GM12878 (cell line): ENCODE measurements around the gene TMC2. TPM values are rescaled to one million over a fixed set of nuclear protein-coding genes. Genes with fewer than 3 reads are reported as not detected.

Source experiments
- ATAC-seq: fragments of 200-7000 bp; cut with Tn5 transposase; 3 replicates; pipeline ENCODE4 v1.9.1; 2020; ENCODE audit warnings: mild to moderate bottlenecking, moderate library complexity
- BruUV-seq: library from RNA; stranded (reverse); fragments of 400-500 nt; replicated peaks from 2 replicates; lab custom pipeline; 2021; lab: Mats Ljungman, UMichigan
- CTCF ChIA-PET: fragments of 300-600 bp; sonication (Branson Sonifier 250); formaldehyde crosslinking; extraction: SDS; loops from one replicate; lab custom pipeline; 2021; ENCODE audit warnings: inconsistent platforms; lab: Yijun Ruan, JAX
- POLR2A ChIA-PET: fragments of 350-600 bp; formaldehyde crosslinking; extraction: SDS; loops from one replicate; lab custom pipeline; 2021; ENCODE audit warnings: inconsistent platforms; lab: Charles Lee
- RAD21 ChIA-PET: fragments of 300-600 bp; sonication (Branson Sonifier 250); formaldehyde crosslinking; loops from one replicate; lab custom pipeline; 2023; ENCODE audit warnings: antibody characterized with exemption; ENCODE audit not compliant: unreplicated experiment; lab: Charles Lee
- SMC1A ChIA-PET: fragments of 300-600 bp; sonication (Branson Sonifier 250); formaldehyde crosslinking; loops from one replicate; lab custom pipeline; 2023; ENCODE audit not compliant: unreplicated experiment, uncharacterized antibody; lab: Charles Lee
- DNase-seq: peaks from one replicate; pipeline ENCODE4 v3.0.0-alpha.2; 2011; ENCODE audit warnings: low read depth, low spot score
- FAIRE-seq: peaks from 3 replicates; lab custom pipeline; 2011; peaks lifted over from hg19 to GRCh38; lab: Jason Lieb, UNC
- H2AFZ ChIP-seq: 2 replicates; pipeline ENCODE4 v1.6.0; 2011; ENCODE audit warnings: low read depth, low read length, control low read depth; ENCODE audit not compliant: control insufficient read depth
- H3K27ac ChIP-seq: 2 replicates; pipeline ENCODE4 v1.5.1; 2011; ENCODE audit warnings: control low read depth; ENCODE audit not compliant: control insufficient read depth, insufficient read depth
- H3K27me3 ChIP-seq, 2 experiments: replicated peaks in 1 of 2; 2 replicates each; pipeline versions ENCODE4 v1.6.0 to v1.6.1; 2011; ENCODE audit warnings: low read length in 1 of 2; ENCODE audit not compliant: control insufficient read depth in 2 of 2, insufficient read depth in 2 of 2
- H3K36me3 ChIP-seq, 2 experiments: 2 replicates each; pipeline ENCODE4 v1.5.1; 2011; ENCODE audit warnings: low read length in 1 of 2; ENCODE audit not compliant: control insufficient read depth in 2 of 2, insufficient read depth in 2 of 2
- H3K4me1 ChIP-seq: 2 replicates; pipeline ENCODE4 v1.6.1; 2011; ENCODE audit warnings: mild to moderate bottlenecking, low read length, moderate library complexity, mixed read lengths; ENCODE audit not compliant: control insufficient read depth, insufficient read depth
- H3K4me2 ChIP-seq: 2 replicates; pipeline ENCODE4 v1.6.0; 2011; ENCODE audit warnings: control low read depth; ENCODE audit not compliant: control insufficient read depth, insufficient read depth
- H3K4me3 ChIP-seq: fragments of 200-600 bp; sonication (generic); 2 replicates; pipeline ENCODE4 v1.5.1; 2016
- H3K79me2 ChIP-seq: 2 replicates; pipeline ENCODE4 v1.6.0; 2011; ENCODE audit warnings: low read length; ENCODE audit not compliant: control insufficient read depth, insufficient read depth
- H3K9ac ChIP-seq: 2 replicates; pipeline ENCODE4 v1.8.0; 2011; ENCODE audit warnings: low read length, control low read depth, mixed read lengths; ENCODE audit not compliant: control insufficient read depth, insufficient read depth
- H3K9me3 ChIP-seq: replicated peaks from 3 replicates; pipeline ENCODE4 v1.5.1; 2011; ENCODE audit warnings: mild to moderate bottlenecking, low read length; ENCODE audit not compliant: control insufficient read depth, insufficient read depth
- H4K20me1 ChIP-seq: 2 replicates; pipeline ENCODE4 v1.6.0; 2011; ENCODE audit not compliant: control insufficient read depth, insufficient read depth
- BACH1 ChIP-seq: fragments of 450-650 bp; IDR thresholded peaks from 2 replicates; pipeline ENCODE4 v1.6.1; 2017; ENCODE audit warnings: mild to moderate bottlenecking, borderline replicate concordance
- CBX5 ChIP-seq: sonication (generic); IDR thresholded peaks from 2 replicates; pipeline ENCODE4 v1.6.1; 2016; ENCODE audit warnings: low read depth, moderate library complexity, mild to moderate bottlenecking, inconsistent platforms
- FOXK2 ChIP-seq: fragments of 450-650 bp; IDR thresholded peaks from 2 replicates; pipeline ENCODE4 v1.6.1; 2017; ENCODE audit warnings: mild to moderate bottlenecking, moderate library complexity
- HDAC2 ChIP-seq: fragments of 200-600 bp; sonication (generic); IDR thresholded peaks from 2 replicates; pipeline ENCODE4 v1.6.1; 2017
- MXI1 ChIP-seq: fragments of 150-350 bp; IDR thresholded peaks from 2 replicates; pipeline ENCODE4 v1.6.1; 2011; ENCODE audit warnings: low read depth, mild to moderate bottlenecking, inconsistent platforms, low read length, improper control_type of control experiment
- NR2C1 ChIP-seq: fragments of 450-650 bp; IDR thresholded peaks from 2 replicates; pipeline ENCODE4 v1.6.1; 2017; ENCODE audit warnings: antibody characterized with exemption, mild to moderate bottlenecking, moderate library complexity
- PAX5 ChIP-seq: IDR thresholded peaks from 2 replicates; pipeline ENCODE4 v1.6.1; 2011; ENCODE audit warnings: low read depth, low read length, borderline replicate concordance
- POU2F2 ChIP-seq: IDR thresholded peaks from 3 replicates; pipeline ENCODE4 v1.6.1; 2011; ENCODE audit warnings: low read depth, mild to moderate bottlenecking, low read length, borderline replicate concordance
- SIN3A ChIP-seq: IDR thresholded peaks from 2 replicates; pipeline ENCODE4 v1.6.1; 2012; ENCODE audit warnings: low read depth, low read length, improper control_type of control experiment
- SPI1 ChIP-seq: IDR thresholded peaks from 2 replicates; pipeline ENCODE4 v1.6.1; 2011; ENCODE audit warnings: low read depth, mild to moderate bottlenecking, low read length, moderate library complexity, borderline replicate concordance; ENCODE audit not compliant: insufficient read depth
- SREBF2 ChIP-seq: IDR thresholded peaks from 2 replicates; pipeline ENCODE4 v1.6.1; 2012; ENCODE audit warnings: mild to moderate bottlenecking, low read length
- WGBS: methylation state at CpG from one replicate; pipeline ENCODE4 v1.1.6; 2016; ENCODE audit warnings: low lambda C conversion rate; ENCODE audit not compliant: insufficient replicate concordance, insufficient coverage; ENCODE audit errors: missing lambda C conversion rate; 5-methylcytosine and 5-hydroxymethylcytosine counted together
- in situ Hi-C: fragments of 300-500 bp; cut with MboI; formaldehyde crosslinking; loops from 9 replicates; pipeline ENCODE4 v1.14.3; 2018; ENCODE audit warnings: mixed read lengths
- intact Hi-C: fragments of 100-400 bp; cut with micrococcal nuclease; formaldehyde crosslinking; loops from one replicate; pipeline ENCODE4 v1.14.2; 2022; ENCODE audit not compliant: unreplicated experiment
- polyA plus RNA-seq, 11 experiments: library from polyadenylated mRNA; depleted of rRNA in 4 of 11; unstranded in 6 of 11; stranded (reverse) in 5 of 11; fragments of >200 nt; fragmentation: Nextera tagmentation in 4 of 11; fragmentation: Illumina TruSeq in 1 of 11; extraction: Ambion mirVana in 4 of 11; extraction: Trizol in 1 of 11; gene quantifications; 1 replicate in 1 of 11; 2 replicates in 10 of 11; pipeline versions ENCODE4 v1.2.1 to v1.2.3, GENCODE V29; 2011 to 2016; ENCODE audit warnings: inconsistent platforms in 2 of 11, missing spikeins in 2 of 11, low read depth in 1 of 11
- total RNA-seq, 4 experiments: library from RNA; depleted of rRNA in 3 of 4; stranded (reverse); fragments of >200 nt in 3 of 4; fragmentation: Illumina TruSeq in 1 of 4; extraction: Trizol in 1 of 4; gene quantifications; 2 replicates each; pipeline versions ENCODE4 v1.2.1 to v1.2.3, GENCODE V29; 2013 to 2021
- TF ChIP-seq, protein P1 (sequence below): fragments of 450-650 bp; IDR thresholded peaks from 2 replicates; pipeline ENCODE4 v1.6.1; 2016; ENCODE audit warnings: mild to moderate bottlenecking
- TF ChIP-seq, protein P2 (sequence below): fragments of 450-650 bp; IDR thresholded peaks from 2 replicates; pipeline ENCODE4 v1.6.1; 2017; ENCODE audit warnings: mild to moderate bottlenecking, low read depth, inconsistent platforms; ENCODE audit not compliant: poor library complexity, severe bottlenecking
- TF ChIP-seq, protein P3 (sequence below): fragments of 450-650 bp; IDR thresholded peaks from 2 replicates; pipeline ENCODE4 v1.6.1; 2017; ENCODE audit warnings: mild to moderate bottlenecking, moderate library complexity
- TF ChIP-seq, protein P4 (sequence below): IDR thresholded peaks from 2 replicates; pipeline ENCODE4 v1.6.1; 2012; ENCODE audit warnings: low read depth, low read length, improper control_type of control experiment

Gene TMC2
- total and polyA plus RNA-seq, 10 of the 15 experiments (the other 5 are each of a cell fraction or from before 2014, with no cell fraction given): 0.08 TPM; not detected in 9

DNA sequence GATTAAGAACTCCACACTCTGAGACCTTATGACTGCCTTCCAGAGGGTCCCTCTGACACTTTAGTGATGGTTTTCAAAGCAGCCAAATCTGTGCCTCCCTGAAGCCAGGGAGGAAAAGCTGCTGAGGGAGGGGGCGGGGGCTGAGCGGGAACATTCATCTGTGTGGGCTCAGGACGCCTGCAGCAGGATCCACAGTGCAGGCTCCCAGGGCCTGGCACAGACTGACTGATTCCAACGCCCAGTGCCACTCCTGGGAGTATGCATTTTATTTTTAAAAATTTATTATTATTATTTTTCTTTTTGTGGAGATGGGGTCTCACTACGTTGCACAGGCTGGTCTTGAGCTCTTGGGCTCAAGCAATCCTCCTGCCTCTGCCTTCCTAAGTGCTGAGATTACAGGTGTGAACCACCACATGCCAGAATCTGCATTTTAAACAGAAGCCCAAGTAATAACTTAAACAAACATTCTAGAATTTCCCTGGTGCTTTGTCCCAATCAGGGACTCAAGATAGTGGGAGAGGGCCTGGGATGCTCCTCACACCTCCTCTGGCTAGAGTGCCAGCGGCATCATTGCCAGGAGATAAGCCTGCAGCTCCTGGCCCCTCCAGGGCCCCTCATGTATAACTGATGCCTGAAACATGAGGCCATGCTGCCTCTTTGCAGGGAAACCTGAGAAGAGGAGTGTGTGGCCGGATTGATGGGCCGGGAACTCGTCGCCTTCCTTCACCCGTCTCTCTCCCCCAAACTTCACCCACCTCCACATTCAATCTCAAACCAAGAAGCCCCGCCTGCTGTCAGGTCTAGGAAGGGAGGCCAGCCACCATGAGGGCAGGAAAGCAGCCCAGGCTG lies 438 bp upstream of the TMC2 start (continued):
- TF ChIP-seq, protein P1, sequence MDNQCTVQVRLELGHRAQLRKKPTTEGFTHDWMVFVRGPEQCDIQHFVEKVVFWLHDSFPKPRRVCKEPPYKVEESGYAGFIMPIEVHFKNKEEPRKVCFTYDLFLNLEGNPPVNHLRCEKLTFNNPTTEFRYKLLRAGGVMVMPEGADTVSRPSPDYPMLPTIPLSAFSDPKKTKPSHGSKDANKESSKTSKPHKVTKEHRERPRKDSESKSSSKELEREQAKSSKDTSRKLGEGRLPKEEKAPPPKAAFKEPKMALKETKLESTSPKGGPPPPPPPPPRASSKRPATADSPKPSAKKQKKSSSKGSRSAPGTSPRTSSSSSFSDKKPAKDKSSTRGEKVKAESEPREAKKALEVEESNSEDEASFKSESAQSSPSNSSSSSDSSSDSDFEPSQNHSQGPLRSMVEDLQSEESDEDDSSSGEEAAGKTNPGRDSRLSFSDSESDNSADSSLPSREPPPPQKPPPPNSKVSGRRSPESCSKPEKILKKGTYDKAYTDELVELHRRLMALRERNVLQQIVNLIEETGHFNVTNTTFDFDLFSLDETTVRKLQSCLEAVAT: no peak

DNA sequence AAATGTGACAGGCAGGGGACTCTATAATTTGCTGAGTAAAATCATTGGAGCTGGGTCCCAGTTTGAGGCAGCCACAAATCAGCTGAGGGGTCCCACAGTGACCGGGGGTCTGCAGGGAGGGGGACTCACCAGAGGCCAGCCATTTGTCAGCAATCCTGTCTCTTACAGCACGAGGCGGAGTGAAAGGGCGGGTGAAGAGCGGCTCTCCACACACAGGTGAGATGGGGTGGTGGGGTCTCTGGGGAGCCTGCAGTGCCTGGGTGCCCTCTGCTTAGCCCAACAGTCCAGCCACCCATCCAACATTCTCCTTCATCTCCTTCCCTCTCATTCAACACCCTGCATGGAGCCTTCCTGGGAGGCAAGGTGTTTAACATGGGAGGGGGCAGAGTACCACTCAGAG lies 728 bp downstream of the TMC2 start:
- 39% methylated on average over 5 of the region's 5 CpGs for WGBS
- ATAC-seq: no peak
- RAD21 ChIA-PET: no interaction called here
- TF ChIP-seq, protein P2, sequence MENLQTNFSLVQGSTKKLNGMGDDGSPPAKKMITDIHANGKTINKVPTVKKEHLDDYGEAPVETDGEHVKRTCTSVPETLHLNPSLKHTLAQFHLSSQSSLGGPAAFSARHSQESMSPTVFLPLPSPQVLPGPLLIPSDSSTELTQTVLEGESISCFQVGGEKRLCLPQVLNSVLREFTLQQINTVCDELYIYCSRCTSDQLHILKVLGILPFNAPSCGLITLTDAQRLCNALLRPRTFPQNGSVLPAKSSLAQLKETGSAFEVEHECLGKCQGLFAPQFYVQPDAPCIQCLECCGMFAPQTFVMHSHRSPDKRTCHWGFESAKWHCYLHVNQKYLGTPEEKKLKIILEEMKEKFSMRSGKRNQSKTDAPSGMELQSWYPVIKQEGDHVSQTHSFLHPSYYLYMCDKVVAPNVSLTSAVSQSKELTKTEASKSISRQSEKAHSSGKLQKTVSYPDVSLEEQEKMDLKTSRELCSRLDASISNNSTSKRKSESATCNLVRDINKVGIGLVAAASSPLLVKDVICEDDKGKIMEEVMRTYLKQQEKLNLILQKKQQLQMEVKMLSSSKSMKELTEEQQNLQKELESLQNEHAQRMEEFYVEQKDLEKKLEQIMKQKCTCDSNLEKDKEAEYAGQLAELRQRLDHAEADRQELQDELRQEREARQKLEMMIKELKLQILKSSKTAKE: no peak
- TF ChIP-seq SPI1 (no peak), NR2C1 (no peak), FOXK2 (no peak), POU2F2 (no peak), MXI1 (no peak), SIN3A (no peak), PAX5 (no peak), CBX5 (no peak), BACH1 (no peak), SREBF2 (no peak), HDAC2 (no peak)
- TF ChIP-seq, protein P3, sequence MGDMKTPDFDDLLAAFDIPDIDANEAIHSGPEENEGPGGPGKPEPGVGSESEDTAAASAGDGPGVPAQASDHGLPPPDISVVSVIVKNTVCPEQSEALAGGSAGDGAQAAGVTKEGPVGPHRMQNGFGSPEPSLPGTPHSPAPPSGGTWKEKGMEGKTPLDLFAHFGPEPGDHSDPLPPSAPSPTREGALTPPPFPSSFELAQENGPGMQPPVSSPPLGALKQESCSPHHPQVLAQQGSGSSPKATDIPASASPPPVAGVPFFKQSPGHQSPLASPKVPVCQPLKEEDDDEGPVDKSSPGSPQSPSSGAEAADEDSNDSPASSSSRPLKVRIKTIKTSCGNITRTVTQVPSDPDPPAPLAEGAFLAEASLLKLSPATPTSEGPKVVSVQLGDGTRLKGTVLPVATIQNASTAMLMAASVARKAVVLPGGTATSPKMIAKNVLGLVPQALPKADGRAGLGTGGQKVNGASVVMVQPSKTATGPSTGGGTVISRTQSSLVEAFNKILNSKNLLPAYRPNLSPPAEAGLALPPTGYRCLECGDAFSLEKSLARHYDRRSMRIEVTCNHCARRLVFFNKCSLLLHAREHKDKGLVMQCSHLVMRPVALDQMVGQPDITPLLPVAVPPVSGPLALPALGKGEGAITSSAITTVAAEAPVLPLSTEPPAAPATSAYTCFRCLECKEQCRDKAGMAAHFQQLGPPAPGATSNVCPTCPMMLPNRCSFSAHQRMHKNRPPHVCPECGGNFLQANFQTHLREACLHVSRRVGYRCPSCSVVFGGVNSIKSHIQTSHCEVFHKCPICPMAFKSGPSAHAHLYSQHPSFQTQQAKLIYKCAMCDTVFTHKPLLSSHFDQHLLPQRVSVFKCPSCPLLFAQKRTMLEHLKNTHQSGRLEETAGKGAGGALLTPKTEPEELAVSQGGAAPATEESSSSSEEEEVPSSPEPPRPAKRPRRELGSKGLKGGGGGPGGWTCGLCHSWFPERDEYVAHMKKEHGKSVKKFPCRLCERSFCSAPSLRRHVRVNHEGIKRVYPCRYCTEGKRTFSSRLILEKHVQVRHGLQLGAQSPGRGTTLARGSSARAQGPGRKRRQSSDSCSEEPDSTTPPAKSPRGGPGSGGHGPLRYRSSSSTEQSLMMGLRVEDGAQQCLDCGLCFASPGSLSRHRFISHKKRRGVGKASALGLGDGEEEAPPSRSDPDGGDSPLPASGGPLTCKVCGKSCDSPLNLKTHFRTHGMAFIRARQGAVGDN: no peak
- TF ChIP-seq, protein P4, sequence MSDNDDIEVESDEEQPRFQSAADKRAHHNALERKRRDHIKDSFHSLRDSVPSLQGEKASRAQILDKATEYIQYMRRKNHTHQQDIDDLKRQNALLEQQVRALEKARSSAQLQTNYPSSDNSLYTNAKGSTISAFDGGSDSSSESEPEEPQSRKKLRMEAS: no peak

More for the DNA sequence above, 728 bp downstream of the TMC2 start:
- H3K36me3 ChIP-seq: no peaks in the 10 kb centered on the region
- no peak overlapping the region for H3K4me3 ChIP-seq
- H2AFZ ChIP-seq: no peak overlapping the region
- ChIA-PET POLR2A (no interaction called here), SMC1A (no interaction called here), CTCF (no interaction called here)
- FAIRE-seq (no peak), DNase-seq (no peak)
- in situ Hi-C loops: no loop called here
- H3K27me3 ChIP-seq: peaks cover 0 to 3% of the 10 kb centered on the region in 2 experiments; a peak in 2 of 4 replicates
- no TSS peak for BruUV-seq
- H3K79me2 ChIP-seq: no peaks in the 10 kb centered on the region
- intact Hi-C loops: no loop called here
- H4K20me1 ChIP-seq: no peaks in the 10 kb centered on the region
- H3K4me2 ChIP-seq: no peak overlapping the region
- no peak overlapping the region for H3K27ac ChIP-seq
- H3K9ac ChIP-seq: no peak overlapping the region
- H3K4me1 ChIP-seq: no peaks in the 10 kb centered on the region
- H3K9me3 ChIP-seq: no peaks in the 10 kb centered on the region
